Neutrophil (primary cell): ENCODE results near the gene SMAD2.
A peak's percentile ranks its signal among the peaks of the same experiment; 100 is the strongest.

Experiments
- H3K27ac ChIP-seq: fragments of 200-600 bp; sonication (generic); 2 replicates; pipeline ENCODE4 v1.5.1; 2016; ENCODE audit warnings: mild to moderate bottlenecking, moderate library complexity
- H3K27me3 ChIP-seq: fragments of 200-600 bp; sonication (generic); 2 replicates; pipeline ENCODE4 v1.6.0; 2016; ENCODE audit warnings: mild to moderate bottlenecking
- H3K36me3 ChIP-seq: fragments of 200-600 bp; sonication (generic); 2 replicates; pipeline ENCODE4 v1.5.1; 2017
- H3K4me1 ChIP-seq, 2 experiments: fragments of 200-600 bp in 1 of 2; sonication (generic) in 1 of 2; 1 replicate in 1 of 2; 2 replicates in 1 of 2; pipeline versions ENCODE4 v1.5.1 to v1.6.1; 2013 to 2016; ENCODE audit warnings: low read depth in 1 of 2, low read length in 1 of 2, mild to moderate bottlenecking in 1 of 2, moderate library complexity in 1 of 2; ENCODE audit not compliant: control insufficient read depth in 1 of 2, insufficient read depth in 1 of 2
- H3K4me3 ChIP-seq, 2 experiments: fragments of 200-600 bp in 1 of 2; sonication (generic) in 1 of 2; 1 replicate in 1 of 2; 2 replicates in 1 of 2; pipeline ENCODE4 v1.5.1; 2013 to 2016; ENCODE audit warnings: low read depth in 1 of 2, low read length in 1 of 2, mild to moderate bottlenecking in 1 of 2, moderate library complexity in 1 of 2
- H3K9me3 ChIP-seq: fragments of 200-600 bp; sonication (generic); 2 replicates; pipeline ENCODE4 v1.5.1; 2016
- TF ChIP-seq, protein P1 (sequence below): fragments of 200-600 bp; sonication (generic); IDR thresholded peaks from 2 replicates; pipeline ENCODE4 v1.5.1; 2016; ENCODE audit warnings: antibody characterized with exemption

The SMAD2 gene

DNA sequence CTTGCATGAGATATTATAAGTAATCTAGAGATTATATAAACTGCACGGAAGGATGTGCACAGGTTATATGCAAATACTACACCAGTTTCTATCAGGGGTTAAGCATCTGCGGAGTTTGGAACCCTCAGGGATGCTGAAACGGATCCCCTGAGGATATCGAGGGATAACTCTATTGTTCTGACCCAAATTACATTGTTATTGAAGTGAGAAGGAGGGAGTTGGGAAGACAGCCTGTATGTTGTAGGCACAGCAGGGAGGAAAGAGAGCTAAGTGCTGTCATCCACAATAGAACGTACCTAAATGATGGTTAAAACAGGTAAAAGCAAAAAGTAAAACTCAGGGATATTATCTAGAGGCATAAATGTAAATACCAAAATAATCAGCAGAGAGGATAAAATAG lies 44.6 kb upstream of the SMAD2 start:
- Histone ChIP-seq H3K9me3 (no peaks in the 10 kb centered on the region), H3K36me3 (no peaks in the 10 kb centered on the region), H3K27me3 (no peaks in the 10 kb centered on the region), H3K27ac (no peak overlapping the region), H3K4me3 (no peak overlapping the region), H3K4me1 (peaks cover 11 to 12% of the 10 kb centered on the region in 2 experiments)
- TF ChIP-seq, protein P1, sequence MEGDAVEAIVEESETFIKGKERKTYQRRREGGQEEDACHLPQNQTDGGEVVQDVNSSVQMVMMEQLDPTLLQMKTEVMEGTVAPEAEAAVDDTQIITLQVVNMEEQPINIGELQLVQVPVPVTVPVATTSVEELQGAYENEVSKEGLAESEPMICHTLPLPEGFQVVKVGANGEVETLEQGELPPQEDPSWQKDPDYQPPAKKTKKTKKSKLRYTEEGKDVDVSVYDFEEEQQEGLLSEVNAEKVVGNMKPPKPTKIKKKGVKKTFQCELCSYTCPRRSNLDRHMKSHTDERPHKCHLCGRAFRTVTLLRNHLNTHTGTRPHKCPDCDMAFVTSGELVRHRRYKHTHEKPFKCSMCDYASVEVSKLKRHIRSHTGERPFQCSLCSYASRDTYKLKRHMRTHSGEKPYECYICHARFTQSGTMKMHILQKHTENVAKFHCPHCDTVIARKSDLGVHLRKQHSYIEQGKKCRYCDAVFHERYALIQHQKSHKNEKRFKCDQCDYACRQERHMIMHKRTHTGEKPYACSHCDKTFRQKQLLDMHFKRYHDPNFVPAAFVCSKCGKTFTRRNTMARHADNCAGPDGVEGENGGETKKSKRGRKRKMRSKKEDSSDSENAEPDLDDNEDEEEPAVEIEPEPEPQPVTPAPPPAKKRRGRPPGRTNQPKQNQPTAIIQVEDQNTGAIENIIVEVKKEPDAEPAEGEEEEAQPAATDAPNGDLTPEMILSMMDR, result no peak

DNA sequence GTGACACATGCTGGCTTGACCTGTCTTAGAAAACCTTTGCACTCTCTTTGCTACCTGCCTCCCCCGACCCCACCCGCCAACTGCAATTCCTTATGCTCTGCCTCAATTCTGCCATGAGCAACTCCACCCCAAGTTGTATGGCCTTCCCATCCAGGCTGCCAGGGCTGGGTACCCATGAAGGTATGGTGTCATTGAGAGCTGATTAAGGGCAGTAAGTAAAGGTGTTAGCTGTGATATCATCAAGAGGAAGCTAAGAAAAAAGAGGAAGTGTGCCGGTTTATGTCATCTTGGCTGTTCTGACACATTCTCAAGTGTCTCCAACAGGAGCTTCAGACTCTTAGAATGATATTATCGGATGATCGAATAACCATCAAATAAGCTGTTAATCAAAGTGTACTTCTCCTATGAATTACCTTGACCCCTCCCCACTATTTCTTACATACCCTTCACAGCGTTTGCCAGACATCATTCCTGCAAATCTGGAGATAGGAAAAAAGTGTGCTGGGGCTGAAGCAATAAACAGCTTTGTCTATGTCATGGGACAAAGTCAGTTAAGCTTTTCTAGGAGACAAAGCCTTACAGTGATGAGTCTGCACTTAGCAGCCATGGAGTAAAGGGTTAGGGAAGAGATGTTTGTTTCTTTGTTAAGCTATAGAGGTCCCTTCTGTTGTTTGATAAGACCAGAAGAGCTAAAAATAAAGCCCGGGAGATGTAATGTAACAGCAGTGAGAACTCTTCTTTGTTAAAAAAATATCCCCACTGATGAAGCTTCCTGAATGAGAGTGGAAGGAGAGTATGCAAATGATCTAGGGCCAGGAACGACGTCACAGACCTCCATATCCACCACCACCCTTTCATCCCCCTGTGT lies 40.4 kb upstream of the SMAD2 start:
- Histone ChIP-seq H3K4me3 (no peak overlapping the region), H3K36me3 (no peaks in the 10 kb centered on the region), H3K27ac (peak overlapping the region; percentile 72), H3K27me3 (no peaks in the 10 kb centered on the region), H3K9me3 (no peaks in the 10 kb centered on the region), H3K4me1 (peaks cover 11 to 12% of the 10 kb centered on the region in 2 experiments)
- TF ChIP-seq, protein P1, result no peak

GRCh38 chr18:47969816-47970215 lies 39.4 kb upstream of the SMAD2 start:
- Histone ChIP-seq H3K36me3 (no peaks in the 10 kb centered on the region), H3K27me3 (no peaks in the 10 kb centered on the region), H3K9me3 (no peaks in the 10 kb centered on the region), H3K4me1 (peaks cover 11 to 12% of the 10 kb centered on the region in 2 experiments), H3K27ac (no peak overlapping the region), H3K4me3 (no peak overlapping the region)
- TF ChIP-seq, protein P1, result no peak

- Histone ChIP-seq H3K27me3 (no peaks in the 10 kb centered on the region), H3K27ac (no peak overlapping the region), H3K36me3 (no peaks in the 10 kb centered on the region), H3K4me3 (no peak overlapping the region), H3K4me1 (peaks cover 11 to 12% of the 10 kb centered on the region in 2 experiments), H3K9me3 (no peaks in the 10 kb centered on the region)
- TF ChIP-seq, protein P1, result no peak
These were observed 38.3 kb upstream of the SMAD2 start for GRCh38 chr18:47968721-47969120.

- H3K27me3 ChIP-seq, result no peaks in the 10 kb centered on the region
- H3K36me3 ChIP-seq, result no peaks in the 10 kb centered on the region
- no peaks in the 10 kb centered on the region for H3K9me3 ChIP-seq
- H3K4me3 ChIP-seq, result no peak overlapping the region
- TF ChIP-seq, protein P1, result no peak
- peaks cover 11 to 12% of the 10 kb centered on the region in 2 experiments for H3K4me1 ChIP-seq
- H3K27ac ChIP-seq, result no peak overlapping the region
These were observed 37.7 kb upstream of the SMAD2 start for GRCh38 chr18:47968006-47968676.
